Loucy (cell line): ENCODE results near the gene PC.

Experiments used
- H2AFZ ChIP-seq: fragments of 200-600 bp; sonication (generic); 2 replicates; pipeline ENCODE4 v1.6.0; 2016; ENCODE audit warnings: antibody characterized with exemption, mild to moderate bottlenecking, low read length, moderate library complexity
- H3F3A ChIP-seq: fragments of 200-600 bp; 2 replicates; pipeline ENCODE4 v1.6.0; 2016; ENCODE audit warnings: antibody characterized with exemption, low read depth, mild to moderate bottlenecking
- H3K27me3 ChIP-seq: fragments of 200-600 bp; sonication (generic); 2 replicates; pipeline ENCODE4 v1.6.1; 2014; ENCODE audit warnings: low read length, mild to moderate bottlenecking; ENCODE audit not compliant: insufficient read depth, poor library complexity, severe bottlenecking
- H3K36me3 ChIP-seq: fragments of 200-600 bp; sonication (generic); 2 replicates; pipeline ENCODE4 v1.6.1; 2016; ENCODE audit warnings: low read length; ENCODE audit not compliant: insufficient read depth
- H3K4me1 ChIP-seq: fragments of 200-600 bp; sonication (generic); 2 replicates; pipeline ENCODE4 v1.5.1; 2014; ENCODE audit warnings: low read length, mild to moderate bottlenecking; ENCODE audit not compliant: insufficient read depth, poor library complexity, severe bottlenecking
- H3K4me2 ChIP-seq: fragments of 200-600 bp; sonication (generic); 2 replicates; pipeline ENCODE4 v1.6.0; 2014; ENCODE audit warnings: antibody characterized with exemption, low read length, low read depth, mild to moderate bottlenecking; ENCODE audit not compliant: poor library complexity, severe bottlenecking
- H3K4me3 ChIP-seq: fragments of 200-600 bp; sonication (generic); 2 replicates; pipeline ENCODE4 v1.5.1; 2014; ENCODE audit warnings: low read length, mild to moderate bottlenecking, mixed read lengths; ENCODE audit not compliant: poor library complexity, severe bottlenecking
- H3K79me2 ChIP-seq: fragments of 200-600 bp; sonication (generic); 2 replicates; pipeline ENCODE4 v1.6.1; 2014; ENCODE audit warnings: low read length; ENCODE audit not compliant: insufficient read depth
- H3K9ac ChIP-seq: fragments of 200-600 bp; sonication (generic); 2 replicates; pipeline ENCODE4 v1.6.0; 2014; ENCODE audit warnings: mild to moderate bottlenecking, low read depth, low read length, moderate library complexity; ENCODE audit not compliant: poor library complexity, severe bottlenecking
- H3K9me2 ChIP-seq: fragments of 200-600 bp; sonication (generic); replicated peaks from 2 replicates; pipeline ENCODE4 v1.6.1; 2016; ENCODE audit warnings: low read depth, low read length, mixed read lengths
- H3K9me3 ChIP-seq: fragments of 200-600 bp; sonication (generic); 2 replicates; pipeline ENCODE4 v1.6.1; 2014; ENCODE audit warnings: mild to moderate bottlenecking, antibody characterized with exemption, low read length, low read depth; ENCODE audit not compliant: insufficient read depth
- H4K20me1 ChIP-seq: fragments of 200-600 bp; sonication (generic); 2 replicates; pipeline ENCODE4 v1.6.0; 2014; ENCODE audit warnings: antibody characterized with exemption, low read length, mild to moderate bottlenecking; ENCODE audit not compliant: insufficient read depth, poor library complexity, severe bottlenecking
- EZH2phosphoT487 ChIP-seq: fragments of 200-600 bp; IDR thresholded peaks from 2 replicates; pipeline ENCODE4 v1.6.1; 2018; ENCODE audit warnings: antibody characterized with exemption, mild to moderate bottlenecking, moderate library complexity, borderline replicate concordance
- TF ChIP-seq, protein P1 (sequence below): fragments of 200-600 bp; sonication (generic); conservative IDR thresholded peaks from 2 replicates; pipeline ENCODE4 v1.5.1; 2014; ENCODE audit warnings: mild to moderate bottlenecking, antibody characterized with exemption, low read length

The PC gene

DNA sequence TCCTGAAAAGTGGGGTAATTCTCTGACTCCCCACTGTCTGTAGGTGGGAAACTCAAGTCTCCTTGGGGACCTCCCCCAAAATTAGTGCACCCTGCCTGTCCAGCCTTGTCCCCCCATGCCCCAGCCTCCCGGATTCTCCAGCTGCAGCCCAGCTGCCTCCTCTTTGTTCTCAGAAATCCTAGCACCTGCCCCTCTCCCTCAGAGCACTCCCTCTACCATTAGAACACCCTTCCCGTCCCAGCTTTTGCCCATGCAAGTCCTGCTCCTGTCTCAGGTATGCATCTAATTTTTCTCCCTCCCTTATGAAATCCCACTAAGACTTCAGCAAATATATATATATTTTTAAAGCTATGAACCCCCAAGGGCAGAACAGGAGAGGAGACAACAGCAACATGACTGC, 64.0 kb downstream of the PC start:
- Histone ChIP-seq H3K4me2 (no peak overlapping the region), H3K4me3 (no peak overlapping the region), H3K79me2 (no peaks in the 10 kb centered on the region), H3K9me3 (no peaks in the 10 kb centered on the region), H4K20me1 (no peaks in the 10 kb centered on the region), H3K9ac (no peak overlapping the region), H3F3A (no peaks in the 10 kb centered on the region), H3K4me1 (no peaks in the 10 kb centered on the region), H2AFZ (no peak overlapping the region), H3K27me3 (no peaks in the 10 kb centered on the region), H3K36me3 (no peaks in the 10 kb centered on the region), H3K9me2 (no peaks in the 10 kb centered on the region)
- TF ChIP-seq EZH2phosphoT487 = no peak
- TF ChIP-seq, protein P1, sequence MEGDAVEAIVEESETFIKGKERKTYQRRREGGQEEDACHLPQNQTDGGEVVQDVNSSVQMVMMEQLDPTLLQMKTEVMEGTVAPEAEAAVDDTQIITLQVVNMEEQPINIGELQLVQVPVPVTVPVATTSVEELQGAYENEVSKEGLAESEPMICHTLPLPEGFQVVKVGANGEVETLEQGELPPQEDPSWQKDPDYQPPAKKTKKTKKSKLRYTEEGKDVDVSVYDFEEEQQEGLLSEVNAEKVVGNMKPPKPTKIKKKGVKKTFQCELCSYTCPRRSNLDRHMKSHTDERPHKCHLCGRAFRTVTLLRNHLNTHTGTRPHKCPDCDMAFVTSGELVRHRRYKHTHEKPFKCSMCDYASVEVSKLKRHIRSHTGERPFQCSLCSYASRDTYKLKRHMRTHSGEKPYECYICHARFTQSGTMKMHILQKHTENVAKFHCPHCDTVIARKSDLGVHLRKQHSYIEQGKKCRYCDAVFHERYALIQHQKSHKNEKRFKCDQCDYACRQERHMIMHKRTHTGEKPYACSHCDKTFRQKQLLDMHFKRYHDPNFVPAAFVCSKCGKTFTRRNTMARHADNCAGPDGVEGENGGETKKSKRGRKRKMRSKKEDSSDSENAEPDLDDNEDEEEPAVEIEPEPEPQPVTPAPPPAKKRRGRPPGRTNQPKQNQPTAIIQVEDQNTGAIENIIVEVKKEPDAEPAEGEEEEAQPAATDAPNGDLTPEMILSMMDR = no peak

GRCh38 chr11:66892911-66893310, 65.3 kb downstream of the PC start:
- H4K20me1 ChIP-seq = no peaks in the 10 kb centered on the region
- no peaks in the 10 kb centered on the region for H3K9me3 ChIP-seq
- H2AFZ ChIP-seq = no peak overlapping the region
- no peaks in the 10 kb centered on the region for H3K36me3 ChIP-seq
- no peak overlapping the region for H3K4me2 ChIP-seq
- no peaks in the 10 kb centered on the region for H3K9me2 ChIP-seq
- H3F3A ChIP-seq = no peaks in the 10 kb centered on the region
- H3K4me1 ChIP-seq = no peaks in the 10 kb centered on the region
- no peaks in the 10 kb centered on the region for H3K27me3 ChIP-seq
- no peak overlapping the region for H3K4me3 ChIP-seq
- TF ChIP-seq, protein P1 = no peak
- TF ChIP-seq EZH2phosphoT487 = no peak
- no peaks in the 10 kb centered on the region for H3K79me2 ChIP-seq
- no peak overlapping the region for H3K9ac ChIP-seq

GRCh38 chr11:66891851-66892660, 66.1 kb downstream of the PC start:
- Histone ChIP-seq H3K4me3 (no peak overlapping the region), H3K79me2 (no peaks in the 10 kb centered on the region), H3K9me2 (no peaks in the 10 kb centered on the region), H3K4me2 (no peak overlapping the region), H3K9me3 (no peaks in the 10 kb centered on the region), H4K20me1 (no peaks in the 10 kb centered on the region), H3F3A (no peaks in the 10 kb centered on the region), H3K36me3 (no peaks in the 10 kb centered on the region), H3K4me1 (no peaks in the 10 kb centered on the region), H2AFZ (no peak overlapping the region), H3K27me3 (no peaks in the 10 kb centered on the region), H3K9ac (no peak overlapping the region)
- TF ChIP-seq, protein P1 = no peak
- no peak for TF ChIP-seq EZH2phosphoT487
